Measurements from ENCODE around the gene PIP4K2A.

DNA sequence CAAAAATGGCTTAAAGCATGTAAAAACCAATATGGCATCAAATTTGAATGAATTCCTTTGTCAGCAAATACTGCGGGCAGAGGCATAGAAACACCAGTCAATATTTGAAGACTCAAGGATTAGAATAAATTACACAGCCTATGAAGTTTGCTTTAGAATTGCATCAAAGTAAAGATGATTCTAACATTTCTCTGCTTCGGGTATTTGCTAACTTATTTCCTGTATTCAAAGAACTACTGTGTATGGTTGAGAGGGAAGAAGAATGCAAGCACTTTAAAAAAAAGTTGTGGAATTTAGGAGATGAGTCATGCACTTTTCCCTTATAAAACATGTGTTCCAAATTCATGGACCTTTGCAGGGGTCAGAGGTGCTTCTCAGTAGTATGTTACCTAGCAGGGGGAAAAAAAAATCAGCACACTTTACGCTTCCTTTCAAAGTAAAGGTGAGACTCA, 90.1 kb downstream of the PIP4K2A start:
- TF ChIP-seq, protein P1, sequence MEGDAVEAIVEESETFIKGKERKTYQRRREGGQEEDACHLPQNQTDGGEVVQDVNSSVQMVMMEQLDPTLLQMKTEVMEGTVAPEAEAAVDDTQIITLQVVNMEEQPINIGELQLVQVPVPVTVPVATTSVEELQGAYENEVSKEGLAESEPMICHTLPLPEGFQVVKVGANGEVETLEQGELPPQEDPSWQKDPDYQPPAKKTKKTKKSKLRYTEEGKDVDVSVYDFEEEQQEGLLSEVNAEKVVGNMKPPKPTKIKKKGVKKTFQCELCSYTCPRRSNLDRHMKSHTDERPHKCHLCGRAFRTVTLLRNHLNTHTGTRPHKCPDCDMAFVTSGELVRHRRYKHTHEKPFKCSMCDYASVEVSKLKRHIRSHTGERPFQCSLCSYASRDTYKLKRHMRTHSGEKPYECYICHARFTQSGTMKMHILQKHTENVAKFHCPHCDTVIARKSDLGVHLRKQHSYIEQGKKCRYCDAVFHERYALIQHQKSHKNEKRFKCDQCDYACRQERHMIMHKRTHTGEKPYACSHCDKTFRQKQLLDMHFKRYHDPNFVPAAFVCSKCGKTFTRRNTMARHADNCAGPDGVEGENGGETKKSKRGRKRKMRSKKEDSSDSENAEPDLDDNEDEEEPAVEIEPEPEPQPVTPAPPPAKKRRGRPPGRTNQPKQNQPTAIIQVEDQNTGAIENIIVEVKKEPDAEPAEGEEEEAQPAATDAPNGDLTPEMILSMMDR (IDR thresholded peaks at IDR 0.05): no peak
- no peak for TF ChIP-seq POLR2A (IDR thresholded peaks at IDR 0.05)

All from body of pancreas (tissue), 4 donors.